Measurements from ENCODE around the gene AGAP1. TPM values are rescaled to one million over a fixed set of nuclear protein-coding genes. Genes with fewer than 3 reads are reported as not detected.

AGAP1 gene
- total RNA-seq, 1 donor from 2014 or later, result 33.4 TPM

DNA sequence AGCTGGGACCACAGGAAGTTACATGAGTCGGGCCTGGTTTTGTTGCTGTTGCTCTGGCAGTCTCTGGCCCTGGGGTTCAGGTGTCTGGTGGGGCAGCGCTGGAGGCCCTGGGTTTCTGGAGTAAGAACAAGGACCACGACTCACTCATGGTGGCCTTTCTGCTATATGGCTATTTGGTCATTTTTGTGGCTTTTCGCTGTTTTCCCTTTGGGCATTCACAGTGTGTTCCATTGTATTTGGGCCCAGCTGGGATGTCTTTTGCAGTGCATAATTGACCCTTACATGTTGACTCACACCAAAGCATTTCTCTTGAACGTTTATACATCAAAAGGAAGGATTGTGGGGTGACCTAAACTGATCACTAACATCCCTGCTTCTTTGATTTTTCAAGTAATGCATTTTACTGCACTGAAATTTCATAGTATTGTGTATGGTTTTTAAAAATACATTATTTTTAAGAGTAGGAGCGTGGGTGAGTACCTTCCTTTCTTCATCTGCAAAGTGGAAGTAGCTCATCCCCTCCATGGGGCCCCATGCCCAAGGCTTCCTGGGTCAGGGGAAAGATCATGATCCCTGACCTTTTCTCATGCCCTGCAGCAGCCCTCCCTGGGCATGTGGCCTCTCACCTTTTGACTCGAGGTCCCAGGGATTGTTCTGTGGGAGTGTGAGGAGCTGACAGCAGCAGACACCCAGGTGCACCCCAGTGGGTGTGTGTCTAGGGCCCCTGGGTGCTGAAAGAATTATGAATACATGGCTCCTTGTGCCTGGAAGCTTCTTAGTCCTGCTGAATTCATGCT lies 225.5 kb downstream of the AGAP1 start:
- H3K4me1 ChIP-seq, result peaks cover 4% of the 10 kb centered on the region
- H3K4me3 ChIP-seq, result no peak overlapping the region
- no peak overlapping the region for H3K27ac ChIP-seq
- no peak for DNase-seq
- ATAC-seq, result no peak
- H3K36me3 ChIP-seq, result no peaks in the 10 kb centered on the region
- no peaks in the 10 kb centered on the region for H3K9me3 ChIP-seq
- intact Hi-C loops (cut with DNase I), result no loop called here
- no peaks in the 10 kb centered on the region for H3K27me3 ChIP-seq
- TF ChIP-seq, protein P1, sequence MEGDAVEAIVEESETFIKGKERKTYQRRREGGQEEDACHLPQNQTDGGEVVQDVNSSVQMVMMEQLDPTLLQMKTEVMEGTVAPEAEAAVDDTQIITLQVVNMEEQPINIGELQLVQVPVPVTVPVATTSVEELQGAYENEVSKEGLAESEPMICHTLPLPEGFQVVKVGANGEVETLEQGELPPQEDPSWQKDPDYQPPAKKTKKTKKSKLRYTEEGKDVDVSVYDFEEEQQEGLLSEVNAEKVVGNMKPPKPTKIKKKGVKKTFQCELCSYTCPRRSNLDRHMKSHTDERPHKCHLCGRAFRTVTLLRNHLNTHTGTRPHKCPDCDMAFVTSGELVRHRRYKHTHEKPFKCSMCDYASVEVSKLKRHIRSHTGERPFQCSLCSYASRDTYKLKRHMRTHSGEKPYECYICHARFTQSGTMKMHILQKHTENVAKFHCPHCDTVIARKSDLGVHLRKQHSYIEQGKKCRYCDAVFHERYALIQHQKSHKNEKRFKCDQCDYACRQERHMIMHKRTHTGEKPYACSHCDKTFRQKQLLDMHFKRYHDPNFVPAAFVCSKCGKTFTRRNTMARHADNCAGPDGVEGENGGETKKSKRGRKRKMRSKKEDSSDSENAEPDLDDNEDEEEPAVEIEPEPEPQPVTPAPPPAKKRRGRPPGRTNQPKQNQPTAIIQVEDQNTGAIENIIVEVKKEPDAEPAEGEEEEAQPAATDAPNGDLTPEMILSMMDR (IDR thresholded peaks at IDR 0.05), result no peak

DNA sequence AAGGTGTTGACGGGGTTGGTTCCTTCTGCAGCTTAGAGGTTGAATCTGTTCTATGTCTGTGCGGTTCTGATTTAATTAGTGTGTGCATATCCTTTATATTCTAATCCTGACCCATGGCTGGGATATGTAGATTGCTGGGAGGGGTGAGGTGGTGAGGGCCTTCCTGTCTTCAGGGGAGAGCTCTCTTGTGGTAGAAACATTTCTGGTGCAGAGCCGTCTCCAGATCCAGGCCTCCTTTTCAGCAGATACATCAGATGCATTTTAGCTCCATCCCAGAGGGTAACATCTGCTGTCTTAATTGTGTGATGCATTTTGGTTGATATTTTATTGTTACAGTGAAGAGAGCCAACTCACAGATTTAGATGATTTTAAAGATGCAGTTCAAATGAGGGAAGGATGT lies 227.8 kb downstream of the AGAP1 start:
- H3K9me3 ChIP-seq, result no peaks in the 10 kb centered on the region
- ATAC-seq, result no peak
- intact Hi-C loops (cut with DNase I), result loop anchor here (10.0 kb wide), 1 partner anchor 47 kb away; no protein-coding TSS in a partner anchor
- no peaks in the 10 kb centered on the region for H3K27me3 ChIP-seq
- TF ChIP-seq, protein P1 (IDR thresholded peaks at IDR 0.05), result no peak
- H3K4me3 ChIP-seq, result no peak overlapping the region
- no peak for DNase-seq
- no peaks in the 10 kb centered on the region for H3K36me3 ChIP-seq
- peaks cover 11% of the 10 kb centered on the region for H3K4me1 ChIP-seq
- H3K27ac ChIP-seq, result no peak overlapping the region

DNA sequence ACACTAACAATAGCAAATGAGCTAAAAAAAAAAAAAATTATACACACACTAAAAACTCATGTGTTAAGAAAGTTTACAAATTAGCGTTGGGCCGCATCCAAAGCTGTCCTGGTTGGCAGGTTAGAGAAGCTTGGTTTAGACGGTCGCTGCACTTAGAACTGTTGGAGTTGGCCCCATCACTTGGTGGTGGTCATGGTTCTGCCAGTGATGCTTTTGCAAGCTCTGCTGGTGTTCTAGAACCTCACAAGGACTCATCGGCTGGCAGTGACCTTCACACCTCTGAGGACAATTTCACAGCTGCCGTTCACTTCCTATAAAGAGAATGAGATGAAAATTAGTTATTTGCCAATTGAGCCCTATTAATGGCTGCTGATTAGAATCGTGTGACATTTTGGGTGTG lies 229.0 kb downstream of the AGAP1 start:
- no peaks in the 10 kb centered on the region for H3K27me3 ChIP-seq
- H3K4me1 ChIP-seq, result peaks cover 11% of the 10 kb centered on the region
- intact Hi-C loops (cut with DNase I), result loop anchor here (10.0 kb wide), 1 partner anchor 48 kb away; no protein-coding TSS in a partner anchor
- no peak for DNase-seq
- H3K9me3 ChIP-seq, result no peaks in the 10 kb centered on the region
- H3K4me3 ChIP-seq, result no peak overlapping the region
- no peaks in the 10 kb centered on the region for H3K36me3 ChIP-seq
- no peak overlapping the region for H3K27ac ChIP-seq
- no peak for ATAC-seq
- TF ChIP-seq, protein P1 (IDR thresholded peaks at IDR 0.05), result no peak

DNA sequence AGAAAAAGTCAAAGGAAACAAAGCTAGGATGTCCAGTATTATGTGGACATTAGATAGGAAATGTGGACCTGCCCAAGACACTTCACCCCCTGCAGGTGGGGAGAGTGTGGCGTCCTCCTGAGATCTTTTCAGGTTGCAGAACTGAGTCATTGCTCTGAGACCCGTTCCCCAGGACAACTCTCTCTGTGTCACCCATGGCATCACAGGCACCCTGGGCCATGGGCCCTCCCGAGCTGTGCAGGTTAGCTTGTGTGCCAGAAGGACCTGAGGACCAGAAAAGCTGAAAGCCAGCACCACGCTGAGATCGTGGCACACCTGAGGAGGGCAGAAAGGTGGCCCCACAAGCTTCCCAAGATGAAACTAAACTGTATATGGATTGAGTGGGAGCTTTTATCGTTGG lies 229.5 kb downstream of the AGAP1 start:
- intact Hi-C loops (cut with DNase I), result loop anchor here (10.0 kb wide), 1 partner anchor 49 kb away; no protein-coding TSS in a partner anchor

GRCh38 chr2:235723811-235724465 lies 230.1 kb downstream of the AGAP1 start:
- Histone ChIP-seq H3K4me1 (peaks cover 11% of the 10 kb centered on the region), H3K9me3 (no peaks in the 10 kb centered on the region), H3K27ac (no peak overlapping the region), H3K36me3 (no peaks in the 10 kb centered on the region), H3K27me3 (no peaks in the 10 kb centered on the region), H3K4me3 (no peak overlapping the region)
- intact Hi-C loops (cut with DNase I), result loop anchor here (10.0 kb wide), 1 partner anchor 49 kb away; no protein-coding TSS in a partner anchor
- TF ChIP-seq, protein P1 (IDR thresholded peaks at IDR 0.05), result no peak
- ATAC-seq, result no peak
- no peak for DNase-seq

More for the DNA sequence above, 229.5 kb downstream of the AGAP1 start:
- Histone ChIP-seq H3K4me1 (peaks cover 11% of the 10 kb centered on the region), H3K9me3 (no peaks in the 10 kb centered on the region), H3K27ac (no peak overlapping the region), H3K4me3 (no peak overlapping the region), H3K36me3 (no peaks in the 10 kb centered on the region), H3K27me3 (no peaks in the 10 kb centered on the region)
- TF ChIP-seq, protein P1 (IDR thresholded peaks at IDR 0.05), result no peak
- DNase-seq, result no peak
- no peak for ATAC-seq
